HuH-7.5 (cell line): ENCODE data around the gene PLXDC1.

ENCODE experiments used
- DNase-seq: peaks from one replicate; pipeline ENCODE4 v3.0.0; 2011; ENCODE audit warnings: low spot score

PLXDC1 gene

GRCh38 chr17:39014795-39015545 is 136.5 kb downstream of the PLXDC1 start:
- no peak for DNase-seq

GRCh38 chr17:39014044-39014794 is 137.2 kb downstream of the PLXDC1 start:
- DNase-seq: no peak
